ENCODE measurements around the gene LUZP2.

DNA sequence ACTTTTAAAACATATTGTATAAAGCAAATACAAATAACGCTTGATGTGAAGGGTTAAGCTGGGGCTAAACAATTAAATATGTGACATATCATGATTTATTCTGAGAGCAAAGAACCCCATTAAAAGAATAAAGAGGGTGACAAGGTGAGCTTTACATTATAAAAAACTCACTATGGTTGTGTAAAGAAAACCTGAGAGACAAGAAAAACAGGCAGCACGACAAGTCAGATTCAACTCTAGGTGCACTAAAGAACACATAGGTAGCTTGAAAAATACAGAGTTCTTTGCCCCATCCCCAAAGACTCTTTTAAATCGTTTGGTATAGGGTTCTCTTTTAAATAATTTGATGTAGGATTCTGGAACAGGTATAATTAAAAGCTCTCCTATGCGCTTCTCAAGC, 63.5 kb downstream of the LUZP2 start:
- TF ChIP-seq, protein P1, sequence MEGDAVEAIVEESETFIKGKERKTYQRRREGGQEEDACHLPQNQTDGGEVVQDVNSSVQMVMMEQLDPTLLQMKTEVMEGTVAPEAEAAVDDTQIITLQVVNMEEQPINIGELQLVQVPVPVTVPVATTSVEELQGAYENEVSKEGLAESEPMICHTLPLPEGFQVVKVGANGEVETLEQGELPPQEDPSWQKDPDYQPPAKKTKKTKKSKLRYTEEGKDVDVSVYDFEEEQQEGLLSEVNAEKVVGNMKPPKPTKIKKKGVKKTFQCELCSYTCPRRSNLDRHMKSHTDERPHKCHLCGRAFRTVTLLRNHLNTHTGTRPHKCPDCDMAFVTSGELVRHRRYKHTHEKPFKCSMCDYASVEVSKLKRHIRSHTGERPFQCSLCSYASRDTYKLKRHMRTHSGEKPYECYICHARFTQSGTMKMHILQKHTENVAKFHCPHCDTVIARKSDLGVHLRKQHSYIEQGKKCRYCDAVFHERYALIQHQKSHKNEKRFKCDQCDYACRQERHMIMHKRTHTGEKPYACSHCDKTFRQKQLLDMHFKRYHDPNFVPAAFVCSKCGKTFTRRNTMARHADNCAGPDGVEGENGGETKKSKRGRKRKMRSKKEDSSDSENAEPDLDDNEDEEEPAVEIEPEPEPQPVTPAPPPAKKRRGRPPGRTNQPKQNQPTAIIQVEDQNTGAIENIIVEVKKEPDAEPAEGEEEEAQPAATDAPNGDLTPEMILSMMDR (IDR thresholded peaks at IDR 0.05): no peak
- TF ChIP-seq EP300 (IDR thresholded peaks at IDR 0.05) (no peak), POLR2AphosphoS5 (IDR thresholded peaks at IDR 0.05) (no peak), POLR2A (IDR thresholded peaks at IDR 0.05) (no peak)
